CD8-positive, alpha-beta memory T cell (primary cell): ENCODE measurements around the gene RERE. TPM values are rescaled to one million over a fixed set of nuclear protein-coding genes. Genes with fewer than 3 reads are reported as not detected.
"Not testable (repeated sequence)": the region's sequence is repeated elsewhere in the genome, so short reads cannot be mapped to it uniquely, and the experiment has no call there.

ENCODE experiments used
- CTCF ChIA-PET: fragments of 350-600 bp; sonication (Branson Sonifier 250); formaldehyde crosslinking; loops from one replicate; lab custom pipeline; 2021; ENCODE audit warnings: antibody characterized with exemption; lab: Charles Lee
- POLR2A ChIA-PET: fragments of 350-600 bp; sonication (Branson Sonifier 250); formaldehyde crosslinking; loops from one replicate; lab custom pipeline; 2021; ENCODE audit warnings: antibody characterized with exemption; lab: Charles Lee
- DNase-seq, 5 donors: peaks; one replicate each; pipeline versions ENCODE4 v3.0.0 to v3.0.0-alpha.2; 2020 to 2022; ENCODE audit warnings: mixed read lengths in 1 of 5
- H3K27ac ChIP-seq: one replicate; pipeline ENCODE4 v1.7.0; 2013; ENCODE audit warnings: low read depth, mild to moderate bottlenecking, low read length, moderate library complexity
- H3K27me3 ChIP-seq: 2 replicates; pipeline ENCODE4 v1.7.0; 2013; ENCODE audit warnings: low read length, mild to moderate bottlenecking; ENCODE audit not compliant: insufficient read depth, poor library complexity, severe bottlenecking
- H3K36me3 ChIP-seq: 2 replicates; pipeline ENCODE4 v1.7.0; 2013; ENCODE audit warnings: mild to moderate bottlenecking, low read length, moderate library complexity; ENCODE audit not compliant: insufficient read depth
- H3K4me1 ChIP-seq: 2 replicates; pipeline ENCODE4 v1.7.0; 2013; ENCODE audit warnings: mild to moderate bottlenecking, low read length, moderate library complexity; ENCODE audit not compliant: insufficient read depth
- H3K4me3 ChIP-seq: 2 replicates; pipeline ENCODE4 v1.7.0; 2013; ENCODE audit warnings: mild to moderate bottlenecking, low read length
- H3K9me3 ChIP-seq: 2 replicates; pipeline ENCODE4 v1.7.0; 2013; ENCODE audit warnings: mild to moderate bottlenecking, low read length
- H3K27ac Mint-ChIP-seq, 8 donors: one replicate each; pipeline ENCODE4 v1.8.0; 2020 to 2021; ENCODE audit warnings: mixed read lengths in 8 of 8, mild to moderate bottlenecking in 6 of 8, inconsistent platforms in 3 of 8, moderate library complexity in 3 of 8
- H3K27me3 Mint-ChIP-seq, 2 donors: one replicate each; pipeline ENCODE4 v1.8.0; 2020 to 2021; ENCODE audit warnings: mixed read lengths in 2 of 2, mild to moderate bottlenecking in 1 of 2, moderate library complexity in 1 of 2
- H3K36me3 Mint-ChIP-seq, 3 donors: one replicate each; pipeline ENCODE4 v1.8.0; 2020 to 2021; ENCODE audit warnings: mixed read lengths in 3 of 3, inconsistent platforms in 1 of 3, mild to moderate bottlenecking in 1 of 3
- H3K4me1 Mint-ChIP-seq, 3 donors: one replicate each; pipeline ENCODE4 v1.8.0; 2020 to 2021; ENCODE audit warnings: mixed read lengths in 3 of 3, inconsistent platforms in 1 of 3, mild to moderate bottlenecking in 1 of 3
- H3K4me3 Mint-ChIP-seq, 7 donors: one replicate each; pipeline ENCODE4 v1.8.0; 2020 to 2021; ENCODE audit warnings: mixed read lengths in 7 of 7, mild to moderate bottlenecking in 6 of 7, moderate library complexity in 4 of 7, inconsistent platforms in 2 of 7
- H3K9me3 Mint-ChIP-seq, 5 donors: one replicate each; pipeline ENCODE4 v1.8.0; 2020 to 2022; ENCODE audit warnings: mixed read lengths in 5 of 5, mild to moderate bottlenecking in 3 of 5, moderate library complexity in 2 of 5, inconsistent platforms in 1 of 5
- polyA plus RNA-seq: library from polyadenylated mRNA; unstranded; fragments of 300-500 nt; fragmentation: Illumina TruSeq; gene quantifications from one replicate; pipeline ENCODE4 v1.2.3, GENCODE V29; 2021
- total RNA-seq, 2 experiments: library from RNA; stranded (reverse); gene quantifications; one replicate each; pipeline ENCODE4 v1.2.3, GENCODE V29; 2021

The RERE gene
- total and polyA plus RNA-seq, 3 experiments from 2014 or later: 10.9 to 39.2 (median 37.9) TPM

- no peaks in the 10 kb centered on the region for H3K36me3 ChIP-seq
- H3K9me3 ChIP-seq: no peaks in the 10 kb centered on the region
- DNase-seq: no peak
- no peaks in the 10 kb centered on the region for H3K4me1 ChIP-seq
- H3K27me3 ChIP-seq: no peaks in the 10 kb centered on the region
- Mint-ChIP-seq H3K27ac (peak overlapping the region in 2 of 8 donors; percentile 18 to 54), H3K4me3 (no peak overlapping the region), H3K4me1 (peaks cover 0 to 3% (median 2%) of the 10 kb centered on the region in 3 donors), H3K27me3 (no peaks in the 10 kb centered on the region), H3K36me3 (peaks cover 0 to 6% (median 5%) of the 10 kb centered on the region in 3 donors), H3K9me3 (no peaks in the 10 kb centered on the region)
- no peak overlapping the region for H3K4me3 ChIP-seq
- POLR2A ChIA-PET: no interaction called here
- no peak overlapping the region for H3K27ac ChIP-seq
- CTCF ChIA-PET: no interaction called here
Measured at GRCh38 chr1:8796812-8797211, 20.6 kb downstream of the RERE start.

- Histone ChIP-seq H3K4me1 (no peaks in the 10 kb centered on the region), H3K36me3 (no peaks in the 10 kb centered on the region), H3K4me3 (no peak overlapping the region), H3K27me3 (no peaks in the 10 kb centered on the region), H3K27ac (no peak overlapping the region), H3K9me3 (no peaks in the 10 kb centered on the region)
- H3K4me3 Mint-ChIP-seq: no peak overlapping the region
- ChIA-PET POLR2A (no interaction called here), CTCF (no interaction called here)
- DNase-seq: no peak
- no peaks in the 10 kb centered on the region for H3K27me3 Mint-ChIP-seq
- H3K4me1 Mint-ChIP-seq: peaks cover 0 to 3% (median 2%) of the 10 kb centered on the region in 3 donors
- peaks cover 0 to 7% (median 6%) of the 10 kb centered on the region in 3 donors for H3K36me3 Mint-ChIP-seq
- no peak overlapping the region for H3K27ac Mint-ChIP-seq
- H3K9me3 Mint-ChIP-seq: no peaks in the 10 kb centered on the region
Measured at GRCh38 chr1:8794605-8795004, 22.8 kb downstream of the RERE start.

- H3K27ac ChIP-seq: no peak overlapping the region
- H3K36me3 Mint-ChIP-seq: peaks cover 0 to 11% (median 5%) of the 10 kb centered on the region in 3 donors
- no peaks in the 10 kb centered on the region for H3K9me3 Mint-ChIP-seq
- H3K4me1 ChIP-seq: no peaks in the 10 kb centered on the region
- H3K36me3 ChIP-seq: no peaks in the 10 kb centered on the region
- DNase-seq: no peak
- H3K9me3 ChIP-seq: no peaks in the 10 kb centered on the region
- no peak overlapping the region for H3K4me3 ChIP-seq
- peaks cover 0 to 2% (median 2%) of the 10 kb centered on the region in 3 donors for H3K4me1 Mint-ChIP-seq
- no peaks in the 10 kb centered on the region for H3K27me3 Mint-ChIP-seq
- H3K27me3 ChIP-seq: no peaks in the 10 kb centered on the region
- H3K27ac Mint-ChIP-seq: no peak overlapping the region
- ChIA-PET POLR2A (no interaction called here), CTCF (no interaction called here)
- H3K4me3 Mint-ChIP-seq: no peak overlapping the region
Measured at GRCh38 chr1:8791819-8792218, 25.6 kb downstream of the RERE start.

- H3K27me3 ChIP-seq: no peaks in the 10 kb centered on the region
- CTCF ChIA-PET: no interaction called here
- no peak for DNase-seq
- H3K4me3 Mint-ChIP-seq: no peak overlapping the region
- no peak overlapping the region for H3K27ac Mint-ChIP-seq
- no peaks in the 10 kb centered on the region for H3K4me1 ChIP-seq
- peaks cover 0 to 11% (median 4%) of the 10 kb centered on the region in 3 donors for H3K36me3 Mint-ChIP-seq
- no peak overlapping the region for H3K27ac ChIP-seq
- POLR2A ChIA-PET: no interaction called here
- no peaks in the 10 kb centered on the region for H3K36me3 ChIP-seq
- no peaks in the 10 kb centered on the region for H3K27me3 Mint-ChIP-seq
- H3K4me1 Mint-ChIP-seq: peaks cover 0 to 2% (median 0%) of the 10 kb centered on the region in 3 donors
- no peaks in the 10 kb centered on the region for H3K9me3 ChIP-seq
- no peaks in the 10 kb centered on the region for H3K9me3 Mint-ChIP-seq
- H3K4me3 ChIP-seq: no peak overlapping the region
Measured at GRCh38 chr1:8790987-8791386, 26.5 kb downstream of the RERE start.

- no peak overlapping the region for H3K4me3 Mint-ChIP-seq
- H3K4me1 Mint-ChIP-seq: peaks cover 0 to 2% (median 0%) of the 10 kb centered on the region in 3 donors
- CTCF ChIA-PET: no interaction called here
- no peak overlapping the region for H3K27ac Mint-ChIP-seq
- Histone ChIP-seq H3K27ac (no peak overlapping the region), H3K9me3 (no peaks in the 10 kb centered on the region), H3K36me3 (no peaks in the 10 kb centered on the region), H3K4me3 (no peak overlapping the region), H3K4me1 (no peaks in the 10 kb centered on the region), H3K27me3 (no peaks in the 10 kb centered on the region)
- DNase-seq: no peak
- H3K27me3 Mint-ChIP-seq: no peaks in the 10 kb centered on the region
- no peaks in the 10 kb centered on the region for H3K9me3 Mint-ChIP-seq
- H3K36me3 Mint-ChIP-seq: peaks cover 0 to 11% (median 3%) of the 10 kb centered on the region in 3 donors
- POLR2A ChIA-PET: no interaction called here
Measured at GRCh38 chr1:8790478-8790877, 27.0 kb downstream of the RERE start.

- Mint-ChIP-seq H3K9me3 (no peaks in the 10 kb centered on the region), H3K27ac (peak overlapping the region in 1 of 8 donors; percentile 41), H3K4me3 (no peak overlapping the region), H3K36me3 (peaks cover 0 to 10% (median 2%) of the 10 kb centered on the region in 3 donors), H3K4me1 (peaks cover 0 to 2% (median 0%) of the 10 kb centered on the region in 3 donors), H3K27me3 (no peaks in the 10 kb centered on the region)
- peak overlapping the region; percentile 39 for H3K27ac ChIP-seq
- ChIA-PET CTCF (no interaction called here), POLR2A (no interaction called here)
- no peaks in the 10 kb centered on the region for H3K36me3 ChIP-seq
- DNase-seq: no peak
- no peaks in the 10 kb centered on the region for H3K9me3 ChIP-seq
- H3K4me1 ChIP-seq: no peaks in the 10 kb centered on the region
- H3K4me3 ChIP-seq: no peak overlapping the region
- no peaks in the 10 kb centered on the region for H3K27me3 ChIP-seq
Measured at GRCh38 chr1:8789314-8790214, 27.9 kb downstream of the RERE start.

- Histone ChIP-seq H3K27me3 (no peaks in the 10 kb centered on the region), H3K9me3 (no peaks in the 10 kb centered on the region), H3K36me3 (no peaks in the 10 kb centered on the region), H3K4me1 (no peaks in the 10 kb centered on the region), H3K4me3 (no peak overlapping the region), H3K27ac (no peak overlapping the region)
- Mint-ChIP-seq H3K27me3 (no peaks in the 10 kb centered on the region), H3K4me1 (peaks cover 1 to 5% (median 2%) of the 10 kb centered on the region in 3 donors), H3K36me3 (peaks cover 0 to 9% (median 4%) of the 10 kb centered on the region in 3 donors), H3K27ac (no peak overlapping the region), H3K4me3 (no peak overlapping the region), H3K9me3 (no peaks in the 10 kb centered on the region)
- CTCF ChIA-PET: interaction anchor here (1.2 kb wide), 1 partner anchor 61 kb away, joined by 3 read pairs; no protein-coding TSS in a partner anchor
- POLR2A ChIA-PET: no interaction called here
- DNase-seq: no peak
Measured at GRCh38 chr1:8787218-8787617, 30.2 kb downstream of the RERE start.

GRCh38 chr1:8786204-8786603, 31.2 kb downstream of the RERE start:
- H3K4me3 Mint-ChIP-seq, H3K27ac ChIP-seq, H3K27me3 ChIP-seq, H3K36me3 Mint-ChIP-seq, H3K36me3 ChIP-seq, DNase-seq, H3K27ac Mint-ChIP-seq, H3K9me3 ChIP-seq, POLR2A ChIA-PET, H3K4me1 Mint-ChIP-seq, H3K9me3 Mint-ChIP-seq, H3K27me3 Mint-ChIP-seq, H3K4me3 ChIP-seq, H3K4me1 ChIP-seq: not testable (repeated sequence)
- CTCF ChIA-PET: interaction anchor here (1.2 kb wide), 1 partner anchor 62 kb away, joined by 3 read pairs; no protein-coding TSS in a partner anchor
